Pancreas (tissue), 10 donors: ENCODE results near the gene SDR39U1. TPM values are rescaled to one million over a fixed set of nuclear protein-coding genes. Genes with fewer than 3 reads are reported as not detected.

Experiments
- ATAC-seq, 4 donors: fragments of 200-7000 bp; cut with Tn5 transposase; one replicate each; pipeline versions ENCODE4 v1.8.0 to v1.9.1; 2020; ENCODE audit warnings: mild to moderate bottlenecking in 4 of 4, moderate library complexity in 4 of 4
- DNase-seq, 6 donors: peaks; one replicate each; pipeline ENCODE4 v3.0.0-alpha.2; 2020
- FAIRE-seq: peaks from 2 replicates; lab custom pipeline; 2012; peaks lifted over from hg19 to GRCh38; lab: Jason Lieb, UNC
- H3K27ac ChIP-seq, 4 donors: fragments of 200-600 bp; sonication (generic); 1 replicate in 3 of 4; 2 replicates in 1 of 4; pipeline versions ENCODE4 v1.5.0 to v1.8.0; 2020
- H3K27me3 ChIP-seq, 4 donors: fragments of 200-600 bp; one replicate each; pipeline ENCODE4 v1.8.0; 2021
- H3K36me3 ChIP-seq, 3 donors: fragments of 200-600 bp; sonication (generic) in 1 of 3; one replicate each; pipeline versions ENCODE4 v1.5.0 to v1.8.0; 2020 to 2021
- H3K4me1 ChIP-seq, 3 donors: fragments of 200-600 bp; one replicate each; pipeline ENCODE4 v1.8.0; 2021
- H3K4me3 ChIP-seq, 4 donors: fragments of 200-600 bp; sonication (generic) in 2 of 4; one replicate each; pipeline versions ENCODE4 v1.5.0 to v1.8.0; 2020 to 2021
- H3K9me3 ChIP-seq, 4 donors: fragments of 200-600 bp; one replicate each; pipeline ENCODE4 v1.8.0; 2021
- WGBS, 2 donors: extraction: QIAGEN DNeasy Blood & Tissue Kit; methylation state at CpG; one replicate each; pipeline ENCODE4 v1.1.7; 2013; 5-methylcytosine and 5-hydroxymethylcytosine counted together
- intact Hi-C, 3 donors: fragments of 100-400 bp; cut with DNase I; formaldehyde crosslinking; loops; one replicate each; pipeline versions ENCODE4 v1.11.1 to v1.14.2; 2022
- polyA plus RNA-seq, 2 donors: library from polyadenylated mRNA; stranded (reverse); fragments of 200-250 nt; gene quantifications; one replicate each; pipeline ENCODE4 v1.2.3, GENCODE V29; 2013
- total RNA-seq, 6 donors: library from RNA; stranded (reverse); fragmentation: NEBNext Ultra II Directional in 4 of 6; extraction: Animal tissue kit (Norgen Biotek cat#: 25700) in 4 of 6; gene quantifications; one replicate each; pipeline versions ENCODE4 v1.2.1 to v1.2.4, GENCODE V29; 2021 to 2023
- TF ChIP-seq, protein P1 (sequence below), 4 donors: fragments of 200-600 bp; sonication (generic) in 3 of 4; IDR thresholded peaks; one replicate each; pipeline versions ENCODE4 v1.5.0 to v1.8.0; 2021; ENCODE audit warnings: antibody characterized with exemption in 4 of 4
- donor health status: healthy with polysubstance abuse.
- donor health status: DM: no; HTN: no; CAD: no; lungs with moderate emphysema.
- donor health status: DM: no; HTN: no; CAD: no.
- donor health status: control.
- donor health status: control.
- donor health status: Bipolar disorder and iron deficiency.
- donor health status: DM: yes; HTN: yes; CAD: no.
- donor health status: DM: no; HTN: no; CAD: no.
- donor health status: DM: no; HTN: no; CAD: no.
- donor health status: DM: yes; HTN: yes; CAD: no.

The SDR39U1 gene
- total and polyA plus RNA-seq, 8 donors: 22.0 to 124 (median 31.3) TPM

DNA sequence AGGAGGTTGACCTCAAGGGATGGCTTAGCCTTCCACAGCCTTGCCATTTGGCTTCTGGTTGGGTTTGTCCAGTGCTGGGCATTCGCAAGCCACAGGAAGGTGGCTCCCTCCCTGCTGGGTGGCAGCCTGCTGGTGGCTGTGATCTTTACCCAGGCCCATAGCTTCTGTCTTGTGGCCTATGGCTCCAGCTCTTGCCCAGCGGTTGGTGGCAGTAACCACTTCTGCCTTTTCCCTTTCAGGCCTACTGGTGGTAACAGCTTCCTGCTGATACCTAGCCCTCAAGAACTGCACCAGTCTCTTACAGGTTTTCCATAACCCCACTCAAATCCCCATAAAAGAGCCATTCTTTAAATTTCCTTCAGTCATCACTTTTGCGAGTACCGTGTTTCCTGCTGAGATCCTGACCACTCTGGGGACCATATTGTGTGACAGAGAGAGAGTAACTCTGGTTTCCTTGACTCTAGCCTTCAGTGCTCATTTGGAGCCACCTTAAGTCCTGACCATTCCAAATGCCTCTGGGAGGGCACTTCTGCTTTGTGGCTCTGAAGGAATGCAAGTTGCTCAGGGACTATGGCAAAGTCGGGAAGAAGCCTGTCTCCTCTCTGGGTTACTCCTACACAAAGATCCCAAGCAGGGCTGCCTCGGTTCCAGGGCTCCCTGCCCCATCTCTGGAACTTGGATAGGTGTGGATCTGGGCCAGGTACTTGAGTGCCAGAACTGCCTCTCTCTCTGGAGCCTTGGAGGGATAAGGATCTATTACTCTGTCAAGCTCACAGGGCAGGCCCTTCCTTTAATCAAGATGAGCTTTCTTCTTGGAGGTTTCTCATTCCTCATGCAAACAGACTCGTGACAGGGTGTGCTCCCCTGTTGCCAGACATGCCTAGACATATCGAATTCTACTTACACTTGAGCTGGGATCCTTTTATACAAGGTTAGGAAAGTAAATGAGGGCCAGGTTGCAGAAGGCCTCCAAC lies 46.7 kb downstream of the SDR39U1 start:
- DNase-seq (no peak), FAIRE-seq (no peak), ATAC-seq (no peak)
- intact Hi-C loops: no loop called here
- H3K27me3 ChIP-seq: no peaks in the 10 kb centered on the region
- no peak overlapping the region for H3K4me3 ChIP-seq
- peaks cover 0 to 11% (median 5%) of the 10 kb centered on the region in 3 donors for H3K4me1 ChIP-seq
- no peaks in the 10 kb centered on the region for H3K36me3 ChIP-seq
- no peak overlapping the region for H3K27ac ChIP-seq
- no peaks in the 10 kb centered on the region for H3K9me3 ChIP-seq
- WGBS, 2 donors: 75 to 76% methylated on average over 8 of the region's 8 CpGs
- TF ChIP-seq, protein P1, sequence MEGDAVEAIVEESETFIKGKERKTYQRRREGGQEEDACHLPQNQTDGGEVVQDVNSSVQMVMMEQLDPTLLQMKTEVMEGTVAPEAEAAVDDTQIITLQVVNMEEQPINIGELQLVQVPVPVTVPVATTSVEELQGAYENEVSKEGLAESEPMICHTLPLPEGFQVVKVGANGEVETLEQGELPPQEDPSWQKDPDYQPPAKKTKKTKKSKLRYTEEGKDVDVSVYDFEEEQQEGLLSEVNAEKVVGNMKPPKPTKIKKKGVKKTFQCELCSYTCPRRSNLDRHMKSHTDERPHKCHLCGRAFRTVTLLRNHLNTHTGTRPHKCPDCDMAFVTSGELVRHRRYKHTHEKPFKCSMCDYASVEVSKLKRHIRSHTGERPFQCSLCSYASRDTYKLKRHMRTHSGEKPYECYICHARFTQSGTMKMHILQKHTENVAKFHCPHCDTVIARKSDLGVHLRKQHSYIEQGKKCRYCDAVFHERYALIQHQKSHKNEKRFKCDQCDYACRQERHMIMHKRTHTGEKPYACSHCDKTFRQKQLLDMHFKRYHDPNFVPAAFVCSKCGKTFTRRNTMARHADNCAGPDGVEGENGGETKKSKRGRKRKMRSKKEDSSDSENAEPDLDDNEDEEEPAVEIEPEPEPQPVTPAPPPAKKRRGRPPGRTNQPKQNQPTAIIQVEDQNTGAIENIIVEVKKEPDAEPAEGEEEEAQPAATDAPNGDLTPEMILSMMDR (IDR thresholded peaks at IDR 0.05): no peak

DNA sequence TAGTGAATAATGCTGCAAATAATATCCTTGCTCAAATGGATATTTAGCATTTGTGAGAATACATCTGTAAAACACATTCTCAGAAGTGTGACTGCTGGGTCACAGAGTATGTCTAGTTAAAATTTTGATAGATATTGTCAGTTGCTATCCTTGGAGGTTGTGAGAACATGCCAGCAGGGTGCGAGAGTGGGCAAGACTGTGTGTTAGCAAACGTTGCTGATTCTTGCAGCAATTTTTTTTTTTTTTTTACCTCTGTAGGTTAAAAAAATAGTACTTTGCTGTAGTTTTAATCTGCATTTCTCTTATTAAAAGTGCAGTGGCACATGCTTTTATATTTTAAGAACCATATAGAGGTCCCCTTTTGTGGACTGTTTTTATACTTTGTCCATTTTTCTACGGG lies 48.3 kb downstream of the SDR39U1 start:
- H3K27ac ChIP-seq: no peak overlapping the region
- no peak for ATAC-seq
- intact Hi-C loops: no loop called here
- H3K27me3 ChIP-seq: no peaks in the 10 kb centered on the region
- no peaks in the 10 kb centered on the region for H3K9me3 ChIP-seq
- WGBS, 2 donors: 33 to 39% methylated on average over 3 of the region's 3 CpGs
- no peak for DNase-seq
- no peaks in the 10 kb centered on the region for H3K36me3 ChIP-seq
- FAIRE-seq: no peak
- H3K4me3 ChIP-seq: no peak overlapping the region
- TF ChIP-seq, protein P1 (IDR thresholded peaks at IDR 0.05): no peak
- peaks cover 0 to 5% (median 0%) of the 10 kb centered on the region in 3 donors for H3K4me1 ChIP-seq

DNA sequence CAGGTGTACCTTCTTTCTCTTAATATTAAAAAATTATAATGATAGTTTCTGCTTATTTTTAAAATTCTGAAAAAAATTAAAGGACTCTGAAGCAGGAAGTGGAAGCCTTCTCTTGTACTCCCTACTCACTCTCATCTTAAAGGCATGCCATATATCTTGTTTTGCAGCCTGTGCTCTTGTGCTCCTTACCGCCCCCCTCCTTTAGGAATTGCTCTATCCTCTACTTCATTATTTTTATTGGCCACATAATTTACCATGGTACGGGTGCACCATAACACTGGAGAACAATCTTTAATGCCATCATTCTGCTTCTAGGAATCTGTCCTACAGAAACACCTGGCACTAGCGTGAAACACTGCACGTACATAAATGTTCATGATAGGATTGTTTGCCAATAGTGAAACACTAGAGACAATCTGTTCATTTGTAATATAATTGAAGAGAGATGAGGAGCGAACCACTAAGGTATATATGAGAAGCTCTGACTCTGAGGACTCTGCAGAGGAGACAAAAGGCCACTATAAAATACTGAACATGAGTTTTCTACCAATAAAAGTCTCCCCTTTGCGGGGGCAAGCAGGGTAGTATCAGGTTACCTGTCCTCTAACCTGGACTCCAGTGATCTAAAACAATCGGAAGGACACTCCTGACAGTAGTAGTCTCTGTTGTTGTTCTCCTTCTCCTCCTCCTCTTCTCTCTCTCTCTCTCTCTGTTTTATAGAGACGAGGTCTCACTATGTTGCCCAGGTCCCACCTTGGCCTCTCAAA lies 50.1 kb downstream of the SDR39U1 start:
- intact Hi-C loops: no loop called here
- Histone ChIP-seq H3K9me3 (no peaks in the 10 kb centered on the region), H3K27me3 (no peaks in the 10 kb centered on the region), H3K4me3 (no peak overlapping the region), H3K27ac (peak overlapping the region in 1 of 4 donors; percentile 25), H3K36me3 (no peaks in the 10 kb centered on the region), H3K4me1 (peaks cover 0 to 5% (median 0%) of the 10 kb centered on the region in 3 donors)
- FAIRE-seq: no peak
- DNase-seq: no peak
- ATAC-seq: peak; percentile 45 to 80 (median 71)
- 45 to 48% methylated on average over 8 of the region's 8 CpGs for WGBS, 2 donors
- TF ChIP-seq, protein P1 (IDR thresholded peaks at IDR 0.05): no peak

DNA sequence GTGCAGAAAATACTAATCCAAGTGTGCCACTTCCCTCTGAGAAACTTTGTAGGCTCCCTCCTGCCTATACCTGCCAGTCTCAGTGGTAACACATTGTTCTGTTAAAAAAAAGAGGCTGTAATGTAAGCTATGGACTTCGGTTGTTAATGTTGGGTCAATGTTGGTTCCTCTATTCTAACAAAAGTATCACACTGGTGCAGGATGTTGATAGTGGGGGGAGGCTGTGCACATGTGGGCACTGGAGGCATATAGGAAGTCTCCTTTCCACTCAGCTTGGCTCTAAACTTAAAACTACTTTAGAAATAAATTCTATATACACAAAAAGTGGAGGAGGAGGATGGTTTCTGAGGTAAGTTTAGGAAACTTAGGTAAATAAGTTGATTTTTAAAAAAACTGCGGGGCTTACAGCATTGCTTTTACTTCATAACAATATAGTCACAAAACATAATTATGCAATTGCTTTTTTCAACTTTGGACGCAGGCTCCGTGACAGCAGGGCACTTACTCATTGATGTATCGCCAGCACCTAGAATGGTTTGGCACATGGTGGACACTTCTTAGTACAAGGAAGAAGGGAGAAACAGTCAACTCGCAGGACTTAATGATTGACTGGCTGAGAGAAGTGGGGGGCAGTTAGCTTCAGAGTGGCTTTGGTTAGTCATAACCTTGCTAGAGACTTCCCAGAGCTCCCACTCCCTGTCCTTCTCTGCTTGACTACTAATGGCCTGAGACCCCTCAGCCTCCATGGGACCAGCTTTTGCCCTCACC lies 51.7 kb downstream of the SDR39U1 start:
- intact Hi-C loops: no loop called here

More for the DNA sequence above, 51.7 kb downstream of the SDR39U1 start:
- Histone ChIP-seq H3K9me3 (no peaks in the 10 kb centered on the region), H3K4me3 (no peak overlapping the region), H3K36me3 (no peaks in the 10 kb centered on the region), H3K27me3 (no peaks in the 10 kb centered on the region), H3K4me1 (peaks cover 0 to 5% (median 0%) of the 10 kb centered on the region in 3 donors), H3K27ac (no peak overlapping the region)
- no peak for FAIRE-seq
- no peak for DNase-seq
- ATAC-seq: no peak
- 74 to 75% methylated on average over 6 of the region's 6 CpGs for WGBS, 2 donors
- TF ChIP-seq, protein P1 (IDR thresholded peaks at IDR 0.05): no peak

Other genes starting within 250 kb of the SDR39U1 start
- gene TM9SF1, start 247.3 kb downstream of the SDR39U1 start, total RNA-seq: 10 to 100 TPM; 29.2 to 46.8 (median 38.4) TPM
- gene TM9SF1, start 247.3 kb downstream of the SDR39U1 start, polyA plus RNA-seq: 10 to 100 TPM; 20.5 to 34.4 TPM
- under 1 TPM in 5 of 6 donors, not detected in 1; 0.16 to 0.66 (median 0.40) TPM for gene TSSK4, start 237.1 kb downstream of the SDR39U1 start, total RNA-seq
- under 1 TPM; 0.14 to 0.46 TPM for gene TSSK4, start 237.1 kb downstream of the SDR39U1 start, polyA plus RNA-seq
- 10 to 100 TPM; 16.3 to 31.2 (median 22.4) TPM for gene CHMP4A, start 229.3 kb downstream of the SDR39U1 start, total RNA-seq
- 10 to 100 TPM; 35.4 to 79.9 TPM for gene CHMP4A, start 229.3 kb downstream of the SDR39U1 start, polyA plus RNA-seq
- 10 to 100 TPM in 2 of 6 donors, 1 to 10 TPM in 4; 7.8 to 11.9 (median 9.3) TPM for gene MDP1, start 226.7 kb downstream of the SDR39U1 start, total RNA-seq
- gene MDP1, start 226.7 kb downstream of the SDR39U1 start, polyA plus RNA-seq: 10 to 100 TPM; 20.4 to 31.7 TPM
- gene NEDD8, start 210.4 kb downstream of the SDR39U1 start, total RNA-seq: 10 to 100 TPM; 32.5 to 65.1 (median 46.9) TPM
- 100 to 1,000 TPM in 1 of 2 donors, 10 to 100 TPM in 1; 62.8 to 118 TPM for gene NEDD8, start 210.4 kb downstream of the SDR39U1 start, polyA plus RNA-seq
- gene GMPR2, start 209.8 kb downstream of the SDR39U1 start, total RNA-seq: 10 to 100 TPM; 24.3 to 37.0 (median 28.6) TPM
- gene GMPR2, start 209.8 kb downstream of the SDR39U1 start, polyA plus RNA-seq: 10 to 100 TPM; 23.6 to 48.1 TPM
- gene TINF2, start 200.2 kb downstream of the SDR39U1 start, total RNA-seq: 10 to 100 TPM; 32.1 to 42.6 (median 34.4) TPM
- 10 to 100 TPM; 23.8 to 43.8 TPM for gene TINF2, start 200.2 kb downstream of the SDR39U1 start, polyA plus RNA-seq
- gene TGM1, start 179.6 kb downstream of the SDR39U1 start, total RNA-seq: 1 to 10 TPM; 1.2 to 3.8 (median 2.2) TPM
- 1 to 10 TPM; 4.8 to 5.4 TPM for gene TGM1, start 179.6 kb downstream of the SDR39U1 start, polyA plus RNA-seq
- gene RABGGTA, start 171.2 kb downstream of the SDR39U1 start, total RNA-seq: 10 to 100 TPM; 15.4 to 21.0 (median 18.2) TPM
- 10 to 100 TPM; 49.1 to 51.5 TPM for gene RABGGTA, start 171.2 kb downstream of the SDR39U1 start, polyA plus RNA-seq
- gene DHRS1, start 143.0 kb downstream of the SDR39U1 start, total RNA-seq: 10 to 100 TPM in 3 of 6 donors, 1 to 10 TPM in 3; 6.1 to 15.3 (median 11.2) TPM
- gene DHRS1, start 143.0 kb downstream of the SDR39U1 start, polyA plus RNA-seq: 10 to 100 TPM; 18.9 to 21.1 TPM
- 10 to 100 TPM in 4 of 6 donors, 1 to 10 TPM in 2; 8.8 to 13.9 (median 11.3) TPM for gene NOP9, start 142.9 kb downstream of the SDR39U1 start, total RNA-seq
- 1 to 10 TPM; 6.2 to 8.7 TPM for gene NOP9, start 142.9 kb downstream of the SDR39U1 start, polyA plus RNA-seq
- gene CIDEB, start 134.8 kb downstream of the SDR39U1 start, total RNA-seq: 10 to 100 TPM in 3 of 6 donors, 1 to 10 TPM in 3; 6.3 to 11.3 (median 9.4) TPM
- gene CIDEB, start 134.8 kb downstream of the SDR39U1 start, polyA plus RNA-seq: 10 to 100 TPM in 1 of 2 donors, 1 to 10 TPM in 1; 9.2 to 15.0 TPM
- 1 to 10 TPM; 1.5 to 3.0 (median 2.2) TPM for gene LTB4R2, start 132.6 kb downstream of the SDR39U1 start, total RNA-seq
- gene LTB4R2, start 132.6 kb downstream of the SDR39U1 start, polyA plus RNA-seq: 1 to 10 TPM in 1 of 2 donors, under 1 TPM in 1; 0.73 to 3.1 TPM
- 1 to 10 TPM; 1.9 to 3.2 (median 2.3) TPM for gene LTB4R, start 131.3 kb downstream of the SDR39U1 start, total RNA-seq
- gene LTB4R, start 131.3 kb downstream of the SDR39U1 start, polyA plus RNA-seq: 10 to 100 TPM; 13.0 to 15.5 TPM
- gene ADCY4, start 107.7 kb downstream of the SDR39U1 start, total RNA-seq: 10 to 100 TPM in 1 of 6 donors, 1 to 10 TPM in 5; 3.2 to 10.6 (median 5.1) TPM
- 10 to 100 TPM; 33.8 to 59.3 TPM for gene ADCY4, start 107.7 kb downstream of the SDR39U1 start, polyA plus RNA-seq
- gene RIPK3, start 102.8 kb downstream of the SDR39U1 start, total RNA-seq: 10 to 100 TPM in 1 of 6 donors, 1 to 10 TPM in 5; 3.9 to 12.1 (median 5.7) TPM
- 10 to 100 TPM; 12.9 to 13.0 TPM for gene RIPK3, start 102.8 kb downstream of the SDR39U1 start, polyA plus RNA-seq
- 10 to 100 TPM in 3 of 6 donors, 1 to 10 TPM in 3; 3.3 to 27.5 (median 10.5) TPM for gene NFATC4, start 74.6 kb downstream of the SDR39U1 start, total RNA-seq
- gene NFATC4, start 74.6 kb downstream of the SDR39U1 start, polyA plus RNA-seq: 10 to 100 TPM; 77.0 to 97.9 TPM
- 1 to 10 TPM; 2.1 to 9.0 (median 4.3) TPM for gene NYNRIN, start 43.8 kb downstream of the SDR39U1 start, total RNA-seq
- gene NYNRIN, start 43.8 kb downstream of the SDR39U1 start, polyA plus RNA-seq: 1 to 10 TPM; 2.7 to 5.6 TPM
- 1 to 10 TPM in 1 of 6 donors, under 1 TPM in 5; 0.47 to 5.6 (median 0.75) TPM for gene CBLN3, start 13.1 kb downstream of the SDR39U1 start, total RNA-seq
- gene CBLN3, start 13.1 kb downstream of the SDR39U1 start, polyA plus RNA-seq: 1 to 10 TPM in 1 of 2 donors, under 1 TPM in 1; 0.91 to 1.4 TPM
- gene KHNYN, start 12.8 kb downstream of the SDR39U1 start, total RNA-seq: 10 to 100 TPM; 25.4 to 42.9 (median 27.9) TPM
- gene KHNYN, start 12.8 kb downstream of the SDR39U1 start, polyA plus RNA-seq: 10 to 100 TPM; 21.8 to 26.9 TPM
- gene CMA1, start 65.5 kb upstream of the SDR39U1 start, total RNA-seq: under 1 TPM in 2 of 6 donors, not detected in 4; 0.64 to 0.69 TPM
- gene CMA1, start 65.5 kb upstream of the SDR39U1 start, polyA plus RNA-seq: under 1 TPM in 1 of 2 donors, not detected in 1; 0.14 TPM
- gene CTSG, start 133.5 kb upstream of the SDR39U1 start, total RNA-seq: 1 to 10 TPM in 2 of 6 donors, under 1 TPM in 2, not detected in 2; 0.14 to 3.5 (median 1.5) TPM
- gene CTSG, start 133.5 kb upstream of the SDR39U1 start, polyA plus RNA-seq: under 1 TPM in 1 of 2 donors, not detected in 1; 0.14 TPM
- gene GZMH, start 166.9 kb upstream of the SDR39U1 start, total RNA-seq: under 1 TPM in 4 of 6 donors, not detected in 2; 0.28 to 0.90 (median 0.71) TPM
- under 1 TPM; 0.21 to 0.61 TPM for gene GZMH, start 166.9 kb upstream of the SDR39U1 start, polyA plus RNA-seq
- gene GZMB, start 191.4 kb upstream of the SDR39U1 start, total RNA-seq: 1 to 10 TPM in 2 of 6 donors, under 1 TPM in 3, not detected in 1; 0.28 to 1.8 (median 0.62) TPM
- gene GZMB, start 191.4 kb upstream of the SDR39U1 start, polyA plus RNA-seq: not detected